ENCODE results near the gene IL31RA. TPM values are rescaled to one million over a fixed set of nuclear protein-coding genes. Genes with fewer than 3 reads are reported as not detected.

The IL31RA gene
- total and polyA plus RNA-seq, 8 donors, result 0.10 to 0.55 (median 0.18) TPM

DNA sequence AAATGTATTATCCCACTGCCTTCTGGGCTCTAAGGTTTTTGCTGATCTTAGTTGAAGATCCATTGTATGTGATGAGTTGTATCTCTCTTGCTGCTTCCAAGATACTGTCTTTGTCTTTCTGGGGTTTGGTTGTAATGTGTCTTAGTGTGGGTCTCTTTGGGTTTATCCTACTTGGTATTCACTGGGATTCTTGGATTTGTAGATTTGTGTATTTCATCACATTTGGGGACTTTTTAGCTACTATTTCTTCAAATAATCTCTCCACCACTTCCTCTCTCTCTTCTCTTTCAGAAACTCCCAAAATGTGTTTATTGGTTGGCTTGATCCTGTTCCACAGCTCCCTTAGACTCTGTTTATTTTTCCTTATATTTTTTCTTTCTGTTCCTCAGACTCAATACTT lies 26.5 kb downstream of the IL31RA start:
- no peak for DNase-seq
- H3K9me3 ChIP-seq, result no peaks in the 10 kb centered on the region
- H3K4me3 ChIP-seq, result no peak overlapping the region
- no peaks in the 10 kb centered on the region for H3K27me3 ChIP-seq
- ATAC-seq, result no peak
- intact Hi-C loops (cut with DNase I), result no loop called here
- no peak overlapping the region for H3K27ac ChIP-seq
- no peaks in the 10 kb centered on the region for H3K4me1 ChIP-seq
- no peaks in the 10 kb centered on the region for H3K36me3 ChIP-seq
- TF ChIP-seq, protein P1, sequence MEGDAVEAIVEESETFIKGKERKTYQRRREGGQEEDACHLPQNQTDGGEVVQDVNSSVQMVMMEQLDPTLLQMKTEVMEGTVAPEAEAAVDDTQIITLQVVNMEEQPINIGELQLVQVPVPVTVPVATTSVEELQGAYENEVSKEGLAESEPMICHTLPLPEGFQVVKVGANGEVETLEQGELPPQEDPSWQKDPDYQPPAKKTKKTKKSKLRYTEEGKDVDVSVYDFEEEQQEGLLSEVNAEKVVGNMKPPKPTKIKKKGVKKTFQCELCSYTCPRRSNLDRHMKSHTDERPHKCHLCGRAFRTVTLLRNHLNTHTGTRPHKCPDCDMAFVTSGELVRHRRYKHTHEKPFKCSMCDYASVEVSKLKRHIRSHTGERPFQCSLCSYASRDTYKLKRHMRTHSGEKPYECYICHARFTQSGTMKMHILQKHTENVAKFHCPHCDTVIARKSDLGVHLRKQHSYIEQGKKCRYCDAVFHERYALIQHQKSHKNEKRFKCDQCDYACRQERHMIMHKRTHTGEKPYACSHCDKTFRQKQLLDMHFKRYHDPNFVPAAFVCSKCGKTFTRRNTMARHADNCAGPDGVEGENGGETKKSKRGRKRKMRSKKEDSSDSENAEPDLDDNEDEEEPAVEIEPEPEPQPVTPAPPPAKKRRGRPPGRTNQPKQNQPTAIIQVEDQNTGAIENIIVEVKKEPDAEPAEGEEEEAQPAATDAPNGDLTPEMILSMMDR (IDR thresholded peaks at IDR 0.05), result no peak

DNA sequence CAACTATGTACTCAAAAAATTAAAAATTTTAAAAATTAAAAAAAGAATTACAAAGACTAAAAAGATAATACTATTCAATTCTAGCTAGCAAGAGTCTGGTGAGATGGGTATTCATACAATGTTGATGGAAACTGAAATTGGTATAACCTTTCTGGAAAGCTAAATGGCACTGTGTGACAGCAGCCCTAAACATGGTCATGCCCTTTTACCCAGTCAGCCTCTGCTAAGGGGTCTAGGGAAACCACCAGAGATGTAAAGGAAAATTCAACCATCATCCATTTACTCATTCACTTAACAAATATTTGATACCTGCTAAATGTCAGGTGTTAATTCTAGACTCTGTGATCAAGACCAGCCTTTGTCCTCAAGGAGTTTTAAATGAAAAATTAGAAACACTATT lies 29.3 kb downstream of the IL31RA start:
- H3K36me3 ChIP-seq, result no peaks in the 10 kb centered on the region
- intact Hi-C loops (cut with DNase I), result no loop called here
- H3K27ac ChIP-seq, result no peak overlapping the region
- TF ChIP-seq, protein P1 (IDR thresholded peaks at IDR 0.05), result no peak
- no peak for ATAC-seq
- H3K27me3 ChIP-seq, result no peaks in the 10 kb centered on the region
- no peak overlapping the region for H3K4me3 ChIP-seq
- H3K9me3 ChIP-seq, result no peaks in the 10 kb centered on the region
- H3K4me1 ChIP-seq, result no peaks in the 10 kb centered on the region
- DNase-seq, result no peak

DNA sequence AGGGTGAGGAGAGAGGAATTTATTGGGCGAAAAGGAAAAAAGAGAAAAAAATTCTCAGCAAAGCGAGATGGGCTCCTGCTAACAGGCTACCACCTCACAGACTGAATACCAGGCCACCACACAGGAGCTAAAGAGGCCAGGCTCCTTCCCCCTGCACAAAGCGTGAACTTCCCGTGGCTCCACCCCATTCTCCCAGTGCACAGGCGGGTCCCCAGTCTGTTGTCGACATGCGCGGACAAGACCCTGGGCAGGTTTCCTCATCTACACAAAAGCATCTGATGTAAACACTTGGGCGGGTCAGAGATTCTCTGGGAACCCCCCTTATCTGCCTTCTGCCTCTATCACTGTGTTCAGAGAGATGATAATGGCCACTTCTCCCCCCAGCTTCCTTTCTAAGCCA lies 34.2 kb downstream of the IL31RA start:
- Histone ChIP-seq H3K27me3 (no peaks in the 10 kb centered on the region), H3K4me1 (no peaks in the 10 kb centered on the region), H3K4me3 (no peak overlapping the region), H3K27ac (no peak overlapping the region), H3K36me3 (no peaks in the 10 kb centered on the region), H3K9me3 (no peaks in the 10 kb centered on the region)
- TF ChIP-seq, protein P1 (IDR thresholded peaks at IDR 0.05), result no peak
- no peak for DNase-seq
- intact Hi-C loops (cut with DNase I), result no loop called here
- ATAC-seq, result no peak

DNA sequence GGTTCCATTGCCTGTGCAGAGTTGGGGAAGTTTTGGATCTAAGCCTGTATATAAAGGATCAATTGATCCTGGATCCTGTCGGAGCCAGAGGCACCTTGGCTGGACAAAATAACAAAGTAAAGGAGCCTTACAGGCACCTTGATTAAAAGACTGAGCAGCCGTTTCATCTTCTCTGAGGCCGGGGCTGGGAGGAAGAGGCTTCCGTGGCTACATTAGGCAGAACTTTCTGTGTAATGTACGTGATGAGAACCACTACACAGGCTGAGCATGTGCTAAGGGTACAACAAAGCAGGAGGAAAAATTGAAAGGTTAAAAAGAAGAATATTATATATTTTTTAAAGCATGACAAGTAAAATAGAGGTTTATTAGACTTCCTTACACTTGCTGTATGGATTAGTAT lies 37.0 kb downstream of the IL31RA start:
- no peaks in the 10 kb centered on the region for H3K9me3 ChIP-seq
- no peaks in the 10 kb centered on the region for H3K4me1 ChIP-seq
- H3K4me3 ChIP-seq, result no peak overlapping the region
- H3K27me3 ChIP-seq, result no peaks in the 10 kb centered on the region
- DNase-seq (no peak), ATAC-seq (no peak)
- no peak overlapping the region for H3K27ac ChIP-seq
- TF ChIP-seq, protein P1 (IDR thresholded peaks at IDR 0.05), result no peak
- H3K36me3 ChIP-seq, result no peaks in the 10 kb centered on the region
- intact Hi-C loops (cut with DNase I), result no loop called here

DNA sequence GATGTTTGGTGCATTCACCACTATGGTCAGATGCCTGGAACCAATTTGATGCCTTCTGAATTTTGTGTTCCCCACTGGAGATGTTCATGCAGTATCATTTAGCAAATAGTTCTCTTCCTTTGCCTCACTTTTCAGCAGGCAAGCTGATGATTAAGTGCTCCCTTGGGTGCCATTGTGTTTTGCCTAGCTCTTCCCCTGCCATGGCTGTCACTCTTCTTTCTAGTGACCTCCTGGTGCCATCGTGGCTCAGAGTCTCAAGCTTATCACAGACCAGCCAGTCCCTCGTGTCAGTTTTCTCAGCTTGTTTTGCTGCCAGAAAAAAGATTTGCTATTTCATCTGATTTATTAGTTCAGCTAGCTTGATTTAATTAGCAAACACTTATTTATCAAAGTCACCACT lies 41.3 kb downstream of the IL31RA start:
- ATAC-seq (no peak), DNase-seq (no peak)
- TF ChIP-seq, protein P1 (IDR thresholded peaks at IDR 0.05), result no peak
- no peaks in the 10 kb centered on the region for H3K9me3 ChIP-seq
- intact Hi-C loops (cut with DNase I), result no loop called here
- peaks cover 0 to 5% of the 10 kb centered on the region in 2 donors for H3K4me1 ChIP-seq
- no peaks in the 10 kb centered on the region for H3K36me3 ChIP-seq
- no peak overlapping the region for H3K27ac ChIP-seq
- no peaks in the 10 kb centered on the region for H3K27me3 ChIP-seq
- H3K4me3 ChIP-seq, result no peak overlapping the region
